H1 (cell line): Measurements from ENCODE around the gene MYH11. TPM values are rescaled to one million over a fixed set of nuclear protein-coding genes. Genes with fewer than 3 reads are reported as not detected.

ENCODE experiments used
- CTCF ChIA-PET: fragments of 300-600 bp; sonication (Branson Sonifier 250); formaldehyde crosslinking; loops from one replicate; lab custom pipeline; 2021; ENCODE audit not compliant: partially characterized antibody; lab: Charles Lee
- POLR2A ChIA-PET: fragments of 300-600 bp; sonication (Branson Sonifier 250); formaldehyde crosslinking; loops from one replicate; lab custom pipeline; 2021; ENCODE audit warnings: inconsistent platforms; ENCODE audit not compliant: partially characterized antibody; lab: Charles Lee
- DNase-seq, 2 experiments: peaks; one replicate each; pipeline versions ENCODE4 v3.0.0 to v3.0.0-alpha.2; 2010 to 2022; ENCODE audit warnings: low spot score in 2 of 2, low read depth in 1 of 2, mixed read lengths in 1 of 2
- FAIRE-seq: peaks from 2 replicates; lab custom pipeline; 2011; peaks lifted over from hg19 to GRCh38; lab: Jason Lieb, UNC
- H2AFZ ChIP-seq: 2 replicates; pipeline ENCODE4 v1.8.1; 2012; ENCODE audit warnings: low read length, inconsistent platforms
- H2AK5ac ChIP-seq: 2 replicates; pipeline ENCODE4 v1.6.1; 2013; ENCODE audit warnings: low read depth, low read length
- H2BK120ac ChIP-seq: replicated peaks from 2 replicates; pipeline ENCODE3; 2013; ENCODE audit warnings: low read depth, low read length, inconsistent platforms
- H2BK12ac ChIP-seq: 2 replicates; pipeline ENCODE4 v1.6.1; 2013; ENCODE audit warnings: low read depth, low read length
- H2BK15ac ChIP-seq: 2 replicates; pipeline ENCODE4 v1.6.1; 2013; ENCODE audit warnings: low read length
- H2BK20ac ChIP-seq: 2 replicates; pipeline ENCODE4 v1.6.1; 2013; ENCODE audit warnings: low read length
- H2BK5ac ChIP-seq: 2 replicates; pipeline ENCODE4 v1.6.1; 2013; ENCODE audit warnings: low read depth, low read length
- H3K14ac ChIP-seq: 2 replicates; pipeline ENCODE4 v1.6.1; 2013; ENCODE audit warnings: inconsistent platforms; ENCODE audit not compliant: insufficient read length
- H3K18ac ChIP-seq: 2 replicates; pipeline ENCODE4 v1.6.1; 2013; ENCODE audit warnings: low read length; ENCODE audit errors: extremely low read depth
- H3K23ac ChIP-seq: 2 replicates; pipeline ENCODE4 v1.6.1; 2013; ENCODE audit warnings: inconsistent platforms; ENCODE audit not compliant: insufficient read length
- H3K23me2 ChIP-seq: 2 replicates; pipeline ENCODE4 v1.6.1; 2013; ENCODE audit warnings: low read depth, low read length
- H3K27ac ChIP-seq: 2 replicates; pipeline ENCODE4 v1.6.1; 2011; ENCODE audit warnings: low read depth, low read length, inconsistent platforms
- H3K27me3 ChIP-seq, 4 experiments: replicated peaks in 1 of 4; 1 replicate in 1 of 4; 2 replicates in 3 of 4; pipeline versions ENCODE4 v1.6.1 to v1.8.1; 2011 to 2013; ENCODE audit warnings: low read length in 3 of 4, mild to moderate bottlenecking in 3 of 4, inconsistent platforms in 2 of 4, mixed read lengths in 2 of 4, moderate library complexity in 1 of 4; ENCODE audit not compliant: control insufficient read depth in 3 of 4, insufficient read depth in 3 of 4; ENCODE audit errors: extremely low read depth in 1 of 4
- H3K36me3 ChIP-seq, 4 experiments: 2 replicates each; pipeline versions ENCODE4 v1.6.1 to v1.8.1; 2011 to 2013; ENCODE audit warnings: mild to moderate bottlenecking in 4 of 4, low read length in 3 of 4, moderate library complexity in 2 of 4, control low read depth in 1 of 4, inconsistent platforms in 1 of 4; ENCODE audit not compliant: insufficient read depth in 4 of 4, control insufficient read depth in 2 of 4
- H3K4ac ChIP-seq: replicated peaks from 2 replicates; pipeline ENCODE3; 2013; ENCODE audit warnings: low read length, low read depth, mixed read lengths, inconsistent platforms; ENCODE audit not compliant: insufficient read length
- H3K4me1 ChIP-seq, 4 experiments: replicated peaks in 1 of 4; 1 replicate in 1 of 4; 2 replicates in 3 of 4; pipeline versions ENCODE4 v1.6.1 to v1.8.1; 2011 to 2013; ENCODE audit warnings: low read length in 3 of 4, inconsistent platforms in 2 of 4, mixed read lengths in 1 of 4; ENCODE audit not compliant: insufficient read depth in 4 of 4, control insufficient read depth in 3 of 4
- H3K4me2 ChIP-seq, 2 experiments: 2 replicates each; pipeline versions ENCODE4 v1.6.1 to v1.8.1; 2011 to 2013; ENCODE audit warnings: low read depth in 2 of 2, low read length in 2 of 2, control low read depth in 1 of 2, inconsistent platforms in 1 of 2, mild to moderate bottlenecking in 1 of 2; ENCODE audit not compliant: insufficient read depth in 1 of 2
- H3K4me3 ChIP-seq, 4 experiments: fragments of 200-600, 300-600 bp in 1 of 4; sonication (generic), shearing (Covaris generic), sonication (Bioruptor Twin) in 1 of 4; 2 replicates each; pipeline versions ENCODE4 v1.5.1 to v1.8.1; 2011 to 2016; ENCODE audit warnings: low read length in 4 of 4, low read depth in 3 of 4, control low read depth in 2 of 4, inconsistent platforms in 2 of 4, mild to moderate bottlenecking in 2 of 4, mixed read lengths in 1 of 4, moderate library complexity in 1 of 4; ENCODE audit not compliant: insufficient read depth in 2 of 4; ENCODE audit errors: extremely low read depth in 1 of 4
- H3K56ac ChIP-seq: replicated peaks from 2 replicates; pipeline ENCODE3; 2013; ENCODE audit warnings: low read depth, mild to moderate bottlenecking, mixed read lengths, low read length, inconsistent platforms; ENCODE audit not compliant: insufficient read length
- H3K79me1 ChIP-seq: 2 replicates; pipeline ENCODE4 v1.6.1; 2013; ENCODE audit warnings: low read depth, low read length, control low read depth
- H3K79me2 ChIP-seq, 2 experiments: 2 replicates each; pipeline versions ENCODE4 v1.6.1 to v1.8.1; 2012 to 2013; ENCODE audit warnings: low read length in 2 of 2, mild to moderate bottlenecking in 2 of 2, inconsistent platforms in 1 of 2; ENCODE audit not compliant: insufficient read depth in 2 of 2, control insufficient read depth in 1 of 2
- H3K9ac ChIP-seq, 4 experiments: replicated peaks in 1 of 4; 1 replicate in 1 of 4; 2 replicates in 3 of 4; pipeline versions ENCODE4 v1.6.1 to v1.8.1; 2011 to 2013; ENCODE audit warnings: low read depth in 3 of 4, low read length in 3 of 4, control low read depth in 2 of 4, mild to moderate bottlenecking in 2 of 4, moderate library complexity in 2 of 4, inconsistent platforms in 1 of 4; ENCODE audit errors: extremely low read depth in 1 of 4
- H3K9me3 ChIP-seq, 2 experiments: 2 replicates each; pipeline versions ENCODE4 v1.6.1 to v1.8.1; 2012 to 2013; ENCODE audit warnings: mild to moderate bottlenecking in 2 of 2, moderate library complexity in 2 of 2, control low read depth in 1 of 2, inconsistent platforms in 1 of 2, low read depth in 1 of 2, low read length in 1 of 2, mixed read lengths in 1 of 2; ENCODE audit not compliant: insufficient read depth in 2 of 2
- H4K20me1 ChIP-seq, 2 experiments: replicated peaks in 1 of 2; 2 replicates each; pipeline versions ENCODE3 to v1.8.1; 2011 to 2013; ENCODE audit warnings: inconsistent platforms in 2 of 2, low read length in 2 of 2, mild to moderate bottlenecking in 1 of 2; ENCODE audit not compliant: insufficient read depth in 2 of 2, control insufficient read depth in 1 of 2
- H4K5ac ChIP-seq: 2 replicates; pipeline ENCODE4 v1.6.1; 2013; ENCODE audit warnings: low read length, low read depth, mixed read lengths, inconsistent platforms; ENCODE audit not compliant: insufficient read length
- H4K8ac ChIP-seq: 2 replicates; pipeline ENCODE4 v1.8.0; 2013; ENCODE audit warnings: mild to moderate bottlenecking, moderate library complexity, low read length, inconsistent platforms; ENCODE audit not compliant: insufficient read depth; ENCODE audit errors: extremely low read depth
- H4K91ac ChIP-seq: replicated peaks from 2 replicates; pipeline ENCODE3; 2013; ENCODE audit warnings: low read length, mixed read lengths, inconsistent platforms; ENCODE audit not compliant: insufficient read length
- CHD1 ChIP-seq: IDR thresholded peaks from 2 replicates; pipeline ENCODE4 v1.6.1; 2012; ENCODE audit warnings: low read depth, low read length, improper control_type of control experiment
- WGBS, 2 experiments: shearing (Covaris generic) in 1 of 2; methylation state at CpG; one replicate each; pipeline versions ENCODE4 v1.1.6 to v1.1.7; 2013 to 2015; ENCODE audit warnings: low lambda C conversion rate in 2 of 2, mixed read lengths in 2 of 2, inconsistent platforms in 1 of 2, low coverage in 1 of 2, missing lambda C conversion rate in 1 of 2; ENCODE audit not compliant: insufficient replicate concordance in 2 of 2, insufficient coverage in 1 of 2, insufficient read length in 1 of 2; ENCODE audit errors: extremely low coverage in 1 of 2, missing lambda C conversion rate in 1 of 2; 5-methylcytosine and 5-hydroxymethylcytosine counted together
- polyA plus RNA-seq, 7 experiments: library from polyadenylated mRNA; depleted of rRNA in 3 of 7; stranded (reverse) in 5 of 7; unstranded in 2 of 7; fragments of >200 nt in 5 of 7; fragments of 200-250 nt in 2 of 7; gene quantifications; 1 replicate in 5 of 7; 2 replicates in 1 of 7; 4 replicates in 1 of 7; pipeline versions ENCODE4 v1.2.1 to v1.2.3, GENCODE V29; 2011 to 2013; ENCODE audit warnings: missing spikeins in 2 of 7, mixed read lengths in 2 of 7
- total RNA-seq: library from RNA; stranded (reverse); fragmentation: NEBNext Ultra II Directional; extraction: Animal tissue kit (Norgen Biotek cat#: 25700); gene quantifications from 2 replicates; pipeline ENCODE4 v1.2.1, GENCODE V29; 2021

Gene MYH11
- total and polyA plus RNA-seq, 2 of the 8 experiments (the other 6 are each of a cell fraction or from before 2014, with no cell fraction given) = 0.11 to 0.78 TPM

- Histone ChIP-seq H3K9me3 (no peaks in the 10 kb centered on the region), H2AK5ac (no peak overlapping the region), H3K4me1 (no peaks in the 10 kb centered on the region), H3K4me3 (no peak overlapping the region), H3K4me2 (no peak overlapping the region), H3K36me3 (no peaks in the 10 kb centered on the region), H3K79me2 (no peaks in the 10 kb centered on the region), H4K91ac (no peak overlapping the region), H3K14ac (no peak overlapping the region), H4K8ac (no peak overlapping the region), H2BK15ac (no peak overlapping the region), H2BK120ac (no peak overlapping the region), H3K18ac (no peak overlapping the region), H2BK12ac (no peak overlapping the region), H3K56ac (no peak overlapping the region), H3K27ac (no peak overlapping the region), H3K79me1 (no peaks in the 10 kb centered on the region), H3K9ac (no peak overlapping the region), H2AFZ (no peak overlapping the region), H2BK5ac (no peak overlapping the region), H3K23ac (no peak overlapping the region), H4K5ac (no peak overlapping the region), H3K23me2 (no peaks in the 10 kb centered on the region), H3K4ac (no peak overlapping the region), H4K20me1 (no peaks in the 10 kb centered on the region), H2BK20ac (no peak overlapping the region), H3K27me3 (no peaks in the 10 kb centered on the region)
- CTCF ChIA-PET = interaction anchor here (1.0 to 1.6 kb wide), 3 partner anchors 49 to 71 kb away, joined by 3 to 4 read pairs (median 3); no protein-coding TSS in a partner anchor
- TF ChIP-seq CHD1 = no peak
- POLR2A ChIA-PET = no interaction called here
- DNase-seq (no peak), FAIRE-seq (no peak)
- WGBS, 2 experiments = 91% methylated on average over 7 of the region's 7 CpGs; no CpG with 5 or more reads in 1 of the 2 experiments
These were observed 29.5 kb downstream of the MYH11 start for GRCh38 chr16:15827299-15827698.
